H1 (cell line): ENCODE measurements around the gene NREP.

Source experiments
- BRCA1 ChIP-seq: IDR thresholded peaks from 2 replicates; pipeline ENCODE4 v1.6.1; 2012; ENCODE audit warnings: low read depth, low read length, improper control_type of control experiment
- CREB1 ChIP-seq: IDR thresholded peaks from 2 replicates; pipeline ENCODE4 v1.6.1; 2012; ENCODE audit warnings: inconsistent platforms
- CTCF ChIP-seq, 3 experiments: IDR thresholded peaks; 1 replicate in 2 of 3; 2 replicates in 1 of 3; pipeline versions ENCODE4 v1.5.1 to v1.6.1; 2011; ENCODE audit warnings: low read length in 3 of 3, mild to moderate bottlenecking in 3 of 3, inconsistent platforms in 2 of 3, low read depth in 1 of 3, moderate library complexity in 1 of 3; ENCODE audit not compliant: insufficient read depth in 1 of 3; ENCODE audit errors: control extremely low read depth in 1 of 3
- GABPA ChIP-seq: IDR thresholded peaks from 2 replicates; pipeline ENCODE4 v1.6.1; 2011; ENCODE audit warnings: mild to moderate bottlenecking, low read length, moderate library complexity, borderline replicate concordance; ENCODE audit not compliant: insufficient read depth
- JUND ChIP-seq: IDR thresholded peaks from 2 replicates; pipeline ENCODE4 v1.6.1; 2011; ENCODE audit warnings: mild to moderate bottlenecking, improper control_type of control experiment, low read length
- KDM5A ChIP-seq: fragments of 200-600 bp; IDR thresholded peaks from 2 replicates; pipeline ENCODE4 v1.7.1; 2012; ENCODE audit warnings: mild to moderate bottlenecking, low read length, inconsistent platforms, mixed read lengths
- MAFK ChIP-seq: IDR thresholded peaks from 2 replicates; pipeline ENCODE4 v1.6.1; 2012; ENCODE audit warnings: low read depth, mild to moderate bottlenecking, improper control_type of control experiment, low read length
- POLR2AphosphoS5 ChIP-seq: IDR thresholded peaks from 2 replicates; pipeline ENCODE4 v1.6.1; 2011; ENCODE audit warnings: low read depth, low read length
- SIN3A ChIP-seq, 2 experiments: IDR thresholded peaks in 1 of 2; conservative IDR thresholded peaks in 1 of 2; 2 replicates each; pipeline ENCODE4 v1.6.1; 2011 to 2012; ENCODE audit warnings: low read length in 2 of 2, improper control_type of control experiment in 1 of 2, low read depth in 1 of 2, mild to moderate bottlenecking in 1 of 2
- SIRT6 ChIP-seq: IDR thresholded peaks from one replicate; pipeline ENCODE4 v1.7.1; 2012; ENCODE audit warnings: low read length, inconsistent platforms
- SRF ChIP-seq: IDR thresholded peaks from 2 replicates; pipeline ENCODE4 v1.6.1; 2011; ENCODE audit warnings: mild to moderate bottlenecking, low read depth, low read length, moderate library complexity

DNA sequence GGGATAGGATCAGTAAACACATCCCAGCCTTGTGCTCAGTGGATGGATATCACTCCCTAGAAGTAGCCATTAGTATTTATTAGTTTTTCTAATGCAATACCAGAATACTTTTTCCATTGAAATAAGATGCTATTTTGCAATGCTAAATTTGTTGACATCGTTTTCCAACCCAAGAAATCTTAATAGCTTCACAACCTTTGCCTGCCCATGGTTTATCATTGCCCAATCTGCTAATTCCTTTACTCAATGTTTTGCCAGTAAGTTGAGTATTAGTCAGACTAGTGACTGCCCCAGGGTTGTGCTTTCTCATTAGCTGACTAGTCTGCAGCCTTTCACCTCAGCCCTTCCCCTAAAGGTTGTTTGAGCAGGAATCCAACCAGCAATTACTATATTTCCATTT, 62.9 kb downstream of the NREP start:
- TF ChIP-seq BRCA1 (no peak), SIN3A (conservative IDR thresholded peaks at IDR 0.05 in 1 of 2, IDR thresholded peaks at IDR 0.05 in 1 of 2; ENCODE audit: low read depth in 1 of 2, low read length in 2 of 2) (no peak), CREB1 (no peak), JUND (no peak), CTCF (IDR thresholded peaks at IDR 0.05; ENCODE audit: control extremely low read depth in 1 of 3, insufficient read depth in 1 of 3, low read depth in 1 of 3, low read length in 3 of 3) (no peak), SRF (no peak), GABPA (no peak), POLR2AphosphoS5 (no peak), KDM5A (no peak), SIRT6 (no peak), MAFK (no peak)
